GM12878 (cell line): Measurements from ENCODE around the gene ZDHHC7. TPM values are rescaled to one million over a fixed set of nuclear protein-coding genes. Genes with fewer than 3 reads are reported as not detected.

ENCODE experiments used
- ATAC-seq: fragments of 200-7000 bp; cut with Tn5 transposase; 3 replicates; pipeline ENCODE4 v1.9.1; 2020; ENCODE audit warnings: mild to moderate bottlenecking, moderate library complexity
- BruUV-seq: library from RNA; stranded (reverse); fragments of 400-500 nt; replicated peaks from 2 replicates; lab custom pipeline; 2021; lab: Mats Ljungman, UMichigan
- CTCF ChIA-PET: fragments of 300-600 bp; sonication (Branson Sonifier 250); formaldehyde crosslinking; extraction: SDS; loops from one replicate; lab custom pipeline; 2021; ENCODE audit warnings: inconsistent platforms; lab: Yijun Ruan, JAX
- POLR2A ChIA-PET: fragments of 350-600 bp; formaldehyde crosslinking; extraction: SDS; loops from one replicate; lab custom pipeline; 2021; ENCODE audit warnings: inconsistent platforms; lab: Charles Lee
- RAD21 ChIA-PET: fragments of 300-600 bp; sonication (Branson Sonifier 250); formaldehyde crosslinking; loops from one replicate; lab custom pipeline; 2023; ENCODE audit warnings: antibody characterized with exemption; ENCODE audit not compliant: unreplicated experiment; lab: Charles Lee
- SMC1A ChIA-PET: fragments of 300-600 bp; sonication (Branson Sonifier 250); formaldehyde crosslinking; loops from one replicate; lab custom pipeline; 2023; ENCODE audit not compliant: unreplicated experiment, uncharacterized antibody; lab: Charles Lee
- DNase-seq: peaks from one replicate; pipeline ENCODE4 v3.0.0-alpha.2; 2011; ENCODE audit warnings: low read depth, low spot score
- FAIRE-seq: peaks from 3 replicates; lab custom pipeline; 2011; peaks lifted over from hg19 to GRCh38; lab: Jason Lieb, UNC
- H2AFZ ChIP-seq: 2 replicates; pipeline ENCODE4 v1.6.0; 2011; ENCODE audit warnings: low read depth, low read length, control low read depth; ENCODE audit not compliant: control insufficient read depth
- H3K27ac ChIP-seq: 2 replicates; pipeline ENCODE4 v1.5.1; 2011; ENCODE audit warnings: control low read depth; ENCODE audit not compliant: control insufficient read depth, insufficient read depth
- H3K27me3 ChIP-seq, 2 experiments: replicated peaks in 1 of 2; 2 replicates each; pipeline versions ENCODE4 v1.6.0 to v1.6.1; 2011; ENCODE audit warnings: low read length in 1 of 2; ENCODE audit not compliant: control insufficient read depth in 2 of 2, insufficient read depth in 2 of 2
- H3K36me3 ChIP-seq, 2 experiments: 2 replicates each; pipeline ENCODE4 v1.5.1; 2011; ENCODE audit warnings: low read length in 1 of 2; ENCODE audit not compliant: control insufficient read depth in 2 of 2, insufficient read depth in 2 of 2
- H3K4me1 ChIP-seq: 2 replicates; pipeline ENCODE4 v1.6.1; 2011; ENCODE audit warnings: mild to moderate bottlenecking, low read length, moderate library complexity, mixed read lengths; ENCODE audit not compliant: control insufficient read depth, insufficient read depth
- H3K4me2 ChIP-seq: 2 replicates; pipeline ENCODE4 v1.6.0; 2011; ENCODE audit warnings: control low read depth; ENCODE audit not compliant: control insufficient read depth, insufficient read depth
- H3K4me3 ChIP-seq: fragments of 200-600 bp; sonication (generic); 2 replicates; pipeline ENCODE4 v1.5.1; 2016
- H3K79me2 ChIP-seq: 2 replicates; pipeline ENCODE4 v1.6.0; 2011; ENCODE audit warnings: low read length; ENCODE audit not compliant: control insufficient read depth, insufficient read depth
- H3K9ac ChIP-seq: 2 replicates; pipeline ENCODE4 v1.8.0; 2011; ENCODE audit warnings: low read length, control low read depth, mixed read lengths; ENCODE audit not compliant: control insufficient read depth, insufficient read depth
- H3K9me3 ChIP-seq: replicated peaks from 3 replicates; pipeline ENCODE4 v1.5.1; 2011; ENCODE audit warnings: mild to moderate bottlenecking, low read length; ENCODE audit not compliant: control insufficient read depth, insufficient read depth
- H4K20me1 ChIP-seq: 2 replicates; pipeline ENCODE4 v1.6.0; 2011; ENCODE audit not compliant: control insufficient read depth, insufficient read depth
- DPF2 ChIP-seq: fragments of 450-650 bp; IDR thresholded peaks from 2 replicates; pipeline ENCODE4 v1.6.1; 2017; ENCODE audit warnings: mild to moderate bottlenecking
- MTA2 ChIP-seq: fragments of 450-650 bp; IDR thresholded peaks from 2 replicates; pipeline ENCODE4 v1.6.1; 2016; ENCODE audit warnings: low read depth, mild to moderate bottlenecking, moderate library complexity
- NKRF ChIP-seq: fragments of 450-650 bp; conservative IDR thresholded peaks from 2 replicates; pipeline ENCODE4 v1.6.1; 2017; ENCODE audit warnings: mild to moderate bottlenecking, moderate library complexity
- NR2C2 ChIP-seq: IDR thresholded peaks from 2 replicates; pipeline ENCODE4 v1.6.1; 2011; ENCODE audit warnings: borderline replicate concordance, low read depth; ENCODE audit not compliant: control insufficient read depth, insufficient read length
- PBX3 ChIP-seq: IDR thresholded peaks from 2 replicates; pipeline ENCODE4 v1.6.1; 2011; ENCODE audit warnings: mild to moderate bottlenecking, low read depth, low read length, moderate library complexity; ENCODE audit not compliant: insufficient replicate concordance
- PRDM15 ChIP-seq: fragments of 450-650 bp; formaldehyde crosslinking; IDR thresholded peaks from 2 replicates; pipeline ENCODE4 v1.4.0; 2020; ENCODE audit warnings: mild to moderate bottlenecking, moderate library complexity
- RFX5 ChIP-seq: IDR thresholded peaks from 2 replicates; pipeline ENCODE4 v1.6.1; 2011; ENCODE audit warnings: low read depth, low read length, improper control_type of control experiment
- SMAD1 ChIP-seq: fragments of 450-650 bp; IDR thresholded peaks from 2 replicates; pipeline ENCODE4 v1.6.1; 2018; ENCODE audit warnings: mild to moderate bottlenecking, low read depth; ENCODE audit not compliant: partially characterized antibody
- SMAD5 ChIP-seq: IDR thresholded peaks from 2 replicates; pipeline ENCODE4 v1.6.1; 2016; ENCODE audit warnings: antibody characterized with exemption, low read depth
- SMARCA5 ChIP-seq: fragments of 450-650 bp; IDR thresholded peaks from 2 replicates; pipeline ENCODE4 v1.6.1; 2017; ENCODE audit warnings: mild to moderate bottlenecking
- ZNF384 ChIP-seq: IDR thresholded peaks from 2 replicates; pipeline ENCODE4 v1.6.1; 2012; ENCODE audit warnings: low read depth, mild to moderate bottlenecking, low read length, improper control_type of control experiment, borderline replicate concordance
- WGBS: methylation state at CpG from one replicate; pipeline ENCODE4 v1.1.6; 2016; ENCODE audit warnings: low lambda C conversion rate; ENCODE audit not compliant: insufficient replicate concordance, insufficient coverage; ENCODE audit errors: missing lambda C conversion rate; 5-methylcytosine and 5-hydroxymethylcytosine counted together
- in situ Hi-C: fragments of 300-500 bp; cut with MboI; formaldehyde crosslinking; loops from 9 replicates; pipeline ENCODE4 v1.14.3; 2018; ENCODE audit warnings: mixed read lengths
- intact Hi-C: fragments of 100-400 bp; cut with micrococcal nuclease; formaldehyde crosslinking; loops from one replicate; pipeline ENCODE4 v1.14.2; 2022; ENCODE audit not compliant: unreplicated experiment
- polyA plus RNA-seq, 11 experiments: library from polyadenylated mRNA; depleted of rRNA in 4 of 11; unstranded in 6 of 11; stranded (reverse) in 5 of 11; fragments of >200 nt; fragmentation: Nextera tagmentation in 4 of 11; fragmentation: Illumina TruSeq in 1 of 11; extraction: Ambion mirVana in 4 of 11; extraction: Trizol in 1 of 11; gene quantifications; 1 replicate in 1 of 11; 2 replicates in 10 of 11; pipeline versions ENCODE4 v1.2.1 to v1.2.3, GENCODE V29; 2011 to 2016; ENCODE audit warnings: inconsistent platforms in 2 of 11, missing spikeins in 2 of 11, low read depth in 1 of 11
- total RNA-seq, 4 experiments: library from RNA; depleted of rRNA in 3 of 4; stranded (reverse); fragments of >200 nt in 3 of 4; fragmentation: Illumina TruSeq in 1 of 4; extraction: Trizol in 1 of 4; gene quantifications; 2 replicates each; pipeline versions ENCODE4 v1.2.1 to v1.2.3, GENCODE V29; 2013 to 2021

The ZDHHC7 gene
- total and polyA plus RNA-seq, 10 of the 15 experiments (the other 5 are each of a cell fraction or from before 2014, with no cell fraction given) = 0.87 to 26.0 (median 20.0) TPM

GRCh38 chr16:85051683-85052082 is 40.3 kb upstream of the ZDHHC7 start:
- ATAC-seq (no peak), FAIRE-seq (no peak), DNase-seq (no peak)
- Histone ChIP-seq H4K20me1 (no peaks in the 10 kb centered on the region), H3K27ac (no peak overlapping the region), H3K79me2 (no peaks in the 10 kb centered on the region), H3K9me3 (no peaks in the 10 kb centered on the region), H3K4me2 (no peak overlapping the region), H2AFZ (no peak overlapping the region), H3K9ac (no peak overlapping the region), H3K27me3 (no peaks in the 10 kb centered on the region), H3K4me1 (peaks cover 20% of the 10 kb centered on the region), H3K4me3 (no peak overlapping the region), H3K36me3 (no peaks in the 10 kb centered on the region)
- RAD21 ChIA-PET = no interaction called here
- POLR2A ChIA-PET = no interaction called here
- TF ChIP-seq SMAD5 = no peak
- no peak for TF ChIP-seq SMAD1
- TF ChIP-seq SMARCA5 = no peak
- CTCF ChIA-PET = interaction anchor here (1.0 to 2.4 kb wide), 3 partner anchors 25 to 40 kb away, joined by 3 to 8 read pairs (median 3); partner anchors contain the start of gene ZDHHC7
- in situ Hi-C loops = no loop called here
- 93% methylated on average over 8 of the region's 8 CpGs for WGBS
- no TSS peak for BruUV-seq
- intact Hi-C loops = no loop called here
- SMC1A ChIA-PET = no interaction called here

- Histone ChIP-seq H3K4me3 (no peak overlapping the region), H3K27me3 (no peaks in the 10 kb centered on the region), H2AFZ (no peak overlapping the region), H3K4me2 (no peak overlapping the region), H4K20me1 (no peaks in the 10 kb centered on the region), H3K27ac (no peak overlapping the region), H3K9me3 (no peaks in the 10 kb centered on the region), H3K36me3 (no peaks in the 10 kb centered on the region), H3K79me2 (no peaks in the 10 kb centered on the region), H3K4me1 (peaks cover 14% of the 10 kb centered on the region), H3K9ac (no peak overlapping the region)
- RAD21 ChIA-PET = no interaction called here
- intact Hi-C loops (no loop called here), in situ Hi-C loops (no loop called here)
- no TSS peak for BruUV-seq
- POLR2A ChIA-PET = no interaction called here
- 84% methylated on average over 8 of the region's 8 CpGs for WGBS
- SMC1A ChIA-PET = no interaction called here
- DNase-seq (no peak), FAIRE-seq (no peak), ATAC-seq (no peak)
- CTCF ChIA-PET = interaction anchor here (1.1 to 2.4 kb wide), 2 partner anchors 24 to 34 kb away, joined by 3 to 8 read pairs; no protein-coding TSS in a partner anchor
- TF ChIP-seq RFX5 (no peak), ZNF384 (no peak), NKRF (no peak), NR2C2 (no peak), PRDM15 (CRISPR knock-in tag) (no peak), PBX3 (no peak), DPF2 (no peak), MTA2 (no peak)
These were observed 39.8 kb upstream of the ZDHHC7 start for GRCh38 chr16:85051067-85051581.
